GM13976 (cell line): ENCODE measurements around the gene MICAL2.

Source experiments
- DNase-seq: peaks from one replicate; pipeline ENCODE4 v3.0.0; 2012; ENCODE audit warnings: low spot score
- in situ Hi-C: fragments of 300-500 bp; cut with MboI; formaldehyde crosslinking; loops from one replicate; pipeline ENCODE4 v1.12.0; 2022; ENCODE audit warnings: low sequenced_read_pairs, mixed read lengths, inconsistent platforms; ENCODE audit not compliant: unreplicated experiment
- TF ChIP-seq, protein P1 (sequence below): IDR thresholded peaks from 2 replicates; pipeline ENCODE4 v1.5.1; 2012; ENCODE audit warnings: borderline replicate concordance, mild to moderate bottlenecking; ENCODE audit not compliant: insufficient read depth; ENCODE audit errors: extremely low read depth, missing control alignments, control extremely low read depth

The MICAL2 gene

DNA sequence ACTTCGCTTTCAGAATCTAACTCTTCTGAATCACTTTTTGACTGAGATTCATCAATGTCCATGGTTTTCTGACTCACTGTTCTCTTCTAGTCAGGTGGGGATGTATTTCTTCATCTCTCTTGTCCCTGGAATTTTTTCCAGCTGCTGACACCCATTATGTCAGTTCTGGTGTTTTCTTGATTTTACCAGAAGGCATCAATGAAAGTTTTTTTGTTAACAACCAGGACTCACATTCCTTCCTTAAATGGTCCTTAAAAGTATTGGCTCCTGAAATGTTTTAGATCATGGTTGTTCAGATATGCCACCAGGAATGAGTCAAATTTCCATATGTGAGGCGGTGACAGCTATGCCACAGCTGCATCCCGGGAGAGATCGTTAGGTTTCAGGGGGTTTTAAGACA lies 12.9 kb downstream of the MICAL2 start:
- TF ChIP-seq, protein P1, sequence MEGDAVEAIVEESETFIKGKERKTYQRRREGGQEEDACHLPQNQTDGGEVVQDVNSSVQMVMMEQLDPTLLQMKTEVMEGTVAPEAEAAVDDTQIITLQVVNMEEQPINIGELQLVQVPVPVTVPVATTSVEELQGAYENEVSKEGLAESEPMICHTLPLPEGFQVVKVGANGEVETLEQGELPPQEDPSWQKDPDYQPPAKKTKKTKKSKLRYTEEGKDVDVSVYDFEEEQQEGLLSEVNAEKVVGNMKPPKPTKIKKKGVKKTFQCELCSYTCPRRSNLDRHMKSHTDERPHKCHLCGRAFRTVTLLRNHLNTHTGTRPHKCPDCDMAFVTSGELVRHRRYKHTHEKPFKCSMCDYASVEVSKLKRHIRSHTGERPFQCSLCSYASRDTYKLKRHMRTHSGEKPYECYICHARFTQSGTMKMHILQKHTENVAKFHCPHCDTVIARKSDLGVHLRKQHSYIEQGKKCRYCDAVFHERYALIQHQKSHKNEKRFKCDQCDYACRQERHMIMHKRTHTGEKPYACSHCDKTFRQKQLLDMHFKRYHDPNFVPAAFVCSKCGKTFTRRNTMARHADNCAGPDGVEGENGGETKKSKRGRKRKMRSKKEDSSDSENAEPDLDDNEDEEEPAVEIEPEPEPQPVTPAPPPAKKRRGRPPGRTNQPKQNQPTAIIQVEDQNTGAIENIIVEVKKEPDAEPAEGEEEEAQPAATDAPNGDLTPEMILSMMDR = no peak
- in situ Hi-C loops = no loop called here
- no peak for DNase-seq

DNA sequence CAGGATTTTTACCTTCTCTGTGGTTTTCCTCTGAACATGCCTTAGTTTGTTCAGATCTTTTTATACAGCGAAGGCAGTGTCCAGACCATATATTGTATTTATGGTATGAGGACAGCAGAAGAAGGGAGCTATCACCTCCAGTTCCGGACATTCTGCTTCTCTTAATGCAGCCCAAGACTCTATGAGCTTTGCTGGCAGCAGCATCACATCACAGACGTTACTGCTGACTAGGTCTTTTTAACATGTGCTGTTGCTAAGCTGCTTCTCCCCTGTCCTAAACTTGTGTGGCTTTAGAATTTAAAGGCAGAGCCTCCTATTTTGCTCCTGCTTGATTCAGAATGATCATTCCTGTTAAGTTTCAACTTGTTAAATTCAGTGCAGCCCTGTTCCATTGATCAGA lies 13.4 kb downstream of the MICAL2 start:
- in situ Hi-C loops = no loop called here
- DNase-seq = no peak
- TF ChIP-seq, protein P1 = no peak

DNA sequence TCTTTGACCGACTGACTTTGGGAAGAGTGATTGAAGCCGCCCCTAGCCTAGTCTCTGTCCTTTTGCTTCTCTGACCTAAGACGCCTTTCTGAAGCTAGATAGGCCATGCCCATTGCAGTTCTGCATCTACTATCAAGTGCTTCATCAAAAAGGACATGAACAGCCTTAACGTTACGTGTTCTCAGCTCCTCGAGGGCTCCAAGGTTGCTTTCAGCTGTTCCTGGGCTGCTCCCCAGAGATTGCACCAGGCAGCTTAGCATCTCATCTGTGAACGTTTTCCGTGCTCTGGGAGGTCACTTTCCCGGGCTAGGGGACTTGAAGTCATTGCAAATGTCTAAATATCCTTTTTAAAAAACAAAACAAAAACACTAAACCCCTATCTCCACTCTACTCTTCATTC lies 13.9 kb downstream of the MICAL2 start:
- in situ Hi-C loops = no loop called here
- TF ChIP-seq, protein P1 = no peak
- DNase-seq = no peak

DNA sequence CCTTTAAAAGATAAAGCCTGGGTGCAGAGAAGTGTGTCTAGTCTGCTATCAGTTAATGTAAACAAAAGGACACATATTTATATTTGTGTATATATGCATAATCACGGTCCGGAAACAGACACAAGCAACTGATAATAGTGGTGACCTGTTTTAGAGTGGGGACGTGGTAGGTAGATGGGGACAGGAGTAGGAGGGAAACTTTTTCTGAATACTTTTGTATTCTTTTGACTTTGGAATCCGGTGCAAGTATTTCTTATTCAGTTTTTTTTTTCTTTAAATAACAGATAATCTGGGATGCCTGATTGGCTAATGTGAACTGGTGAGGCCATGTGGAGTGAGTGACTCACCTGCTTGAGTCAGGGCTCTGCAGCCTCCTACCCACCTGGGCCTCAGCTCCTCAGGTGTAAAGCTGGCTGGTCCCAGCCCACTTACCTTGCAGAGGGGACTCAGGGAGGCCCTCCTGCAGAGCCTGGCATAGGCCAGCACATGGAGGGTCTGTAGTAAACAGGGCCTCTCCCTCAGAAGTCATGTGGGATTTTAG lies 15.3 kb downstream of the MICAL2 start:
- in situ Hi-C loops = no loop called here
- TF ChIP-seq, protein P1 = no peak
- no peak for DNase-seq

DNA sequence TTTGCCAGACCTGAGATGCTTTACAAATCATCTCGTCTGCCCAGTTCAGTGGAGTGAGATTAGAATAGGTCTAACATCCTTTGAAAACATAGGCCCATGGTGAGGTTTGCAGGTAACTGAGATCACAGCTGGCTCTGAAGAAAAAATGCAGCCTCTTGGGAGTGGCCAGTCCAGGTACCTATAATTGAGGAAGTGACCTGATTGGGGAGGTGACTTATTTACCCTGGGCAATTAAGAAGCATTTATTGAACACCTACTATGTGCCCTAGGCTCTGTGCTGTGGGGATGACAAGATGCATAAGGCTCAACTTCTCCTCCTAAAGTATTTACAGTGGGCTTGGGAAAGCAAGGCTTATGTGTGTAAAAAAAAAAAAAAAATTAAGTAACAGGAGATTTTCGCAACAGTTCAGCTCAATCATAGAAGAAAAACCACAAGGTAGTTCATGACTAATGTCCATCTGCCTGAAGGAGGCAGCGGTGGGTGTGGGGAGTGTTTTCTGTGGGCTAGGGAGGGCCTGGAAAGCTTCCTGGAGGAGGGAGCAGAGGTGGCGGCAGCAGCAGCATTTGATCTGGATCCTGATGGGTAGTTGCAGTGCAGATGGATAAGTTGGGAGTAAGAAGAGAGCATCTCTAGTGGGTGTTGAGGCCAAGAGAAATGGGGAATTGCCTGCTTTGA lies 16.1 kb downstream of the MICAL2 start:
- no peak for DNase-seq
- in situ Hi-C loops = no loop called here
- TF ChIP-seq, protein P1 = no peak

DNA sequence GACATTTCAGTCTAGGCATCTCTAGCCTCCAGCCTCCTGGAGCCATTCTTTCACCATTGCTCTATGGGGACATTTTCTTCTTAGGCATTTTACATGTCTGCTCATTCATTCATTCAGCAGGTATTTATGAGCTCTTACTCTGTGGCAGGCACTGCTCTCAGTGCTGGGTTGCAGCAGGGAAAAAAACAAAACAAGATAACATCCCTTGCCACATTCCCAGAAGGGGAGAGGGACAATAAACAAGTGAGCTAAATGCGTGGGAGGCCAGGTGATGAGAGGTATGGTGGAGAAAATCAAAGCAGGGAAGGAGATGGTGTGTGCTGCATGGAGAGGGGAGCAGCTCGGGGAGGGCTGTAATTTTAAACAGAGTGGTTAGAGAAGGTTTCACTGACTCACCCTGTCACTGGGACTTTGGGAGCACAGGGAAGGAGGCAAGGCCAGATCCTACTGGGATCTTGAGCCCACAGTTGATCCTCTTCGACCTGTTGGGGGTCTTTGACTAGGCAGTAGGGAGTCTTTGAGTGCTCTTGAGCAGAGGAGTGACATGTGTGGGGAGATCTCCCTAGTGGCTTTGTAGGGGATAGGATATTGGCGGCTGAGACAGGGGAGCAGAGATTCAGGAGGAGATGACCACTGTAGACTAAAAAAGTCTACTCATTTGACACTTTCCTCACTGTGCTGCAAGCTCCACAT lies 17.0 kb downstream of the MICAL2 start:
- in situ Hi-C loops = no loop called here

More for the DNA sequence above, 17.0 kb downstream of the MICAL2 start:
- TF ChIP-seq, protein P1 = no peak
- no peak for DNase-seq
